ENCODE results near the gene KLHL36. TPM values are rescaled to one million over a fixed set of nuclear protein-coding genes. Genes with fewer than 3 reads are reported as not detected.

The KLHL36 gene
- total and polyA plus RNA-seq, 8 donors = 23.8 to 50.9 (median 28.3) TPM

- Histone ChIP-seq H3K4me3 (peak overlapping the region; percentile 93 to 98), H3K9me3 (no peaks in the 10 kb centered on the region), H3K27ac (peak overlapping the region; percentile 77 to 85), H3K27me3 (no peaks in the 10 kb centered on the region), H3K4me1 (peaks cover 9 to 51% of the 10 kb centered on the region in 2 donors), H3K36me3 (no peaks in the 10 kb centered on the region)
- peak; percentile 62 for ATAC-seq
- intact Hi-C loops (cut with DNase I) = no loop called here
- no peak for TF ChIP-seq CTCF (IDR thresholded peaks at IDR 0.05)
- peak in 1 of 4 donors; percentile 24 for DNase-seq
These were observed 52.4 kb downstream of the KLHL36 start for GRCh38 chr16:84700446-84701300.

DNA sequence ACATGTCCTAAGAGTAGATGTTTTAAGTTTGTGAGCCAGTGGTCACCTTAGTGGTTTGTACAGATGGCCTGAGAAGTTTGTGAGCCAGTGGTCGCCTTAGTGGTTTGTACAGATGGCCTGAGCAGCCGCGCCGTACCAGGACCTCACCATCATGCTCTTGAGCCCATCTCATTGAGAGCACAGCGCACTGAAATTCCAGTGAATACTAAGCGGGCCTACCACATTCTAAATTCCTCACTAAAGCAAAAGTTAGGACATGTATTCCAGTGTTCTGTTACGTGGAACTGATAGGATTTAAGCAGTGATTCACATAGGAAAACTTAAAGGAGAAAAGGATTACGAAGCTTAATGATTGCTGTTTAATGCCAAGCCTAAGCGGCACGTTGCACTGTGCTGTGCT lies 55.4 kb downstream of the KLHL36 start:
- no peak for ATAC-seq
- intact Hi-C loops (cut with DNase I) = no loop called here
- H3K27me3 ChIP-seq = no peaks in the 10 kb centered on the region
- no peaks in the 10 kb centered on the region for H3K9me3 ChIP-seq
- no peak overlapping the region for H3K27ac ChIP-seq
- DNase-seq = no peak
- H3K4me1 ChIP-seq = peaks cover 9 to 73% of the 10 kb centered on the region in 2 donors
- H3K36me3 ChIP-seq = no peaks in the 10 kb centered on the region
- no peak overlapping the region for H3K4me3 ChIP-seq
- no peak for TF ChIP-seq CTCF (IDR thresholded peaks at IDR 0.05)

DNA sequence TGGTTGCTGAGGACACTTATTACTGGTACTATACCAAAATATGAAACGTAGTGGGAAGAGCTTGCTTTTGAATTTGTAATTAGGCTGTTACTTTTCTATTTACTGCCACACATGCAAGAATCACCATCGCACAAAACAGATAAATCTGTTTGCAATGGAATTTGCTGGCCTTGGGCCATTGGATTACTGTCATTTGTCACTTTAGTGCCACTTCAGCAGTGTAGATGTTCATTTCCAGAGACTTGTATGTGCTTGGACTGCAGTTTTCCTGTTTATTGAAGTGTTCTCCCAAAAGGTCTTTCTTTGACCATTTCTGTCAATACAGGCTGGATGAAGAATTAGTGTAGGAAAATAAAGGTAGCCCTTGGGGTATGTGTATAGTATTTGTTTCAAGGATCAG lies 55.9 kb downstream of the KLHL36 start:
- peaks cover 9 to 70% of the 10 kb centered on the region in 2 donors for H3K4me1 ChIP-seq
- no peak for ATAC-seq
- H3K36me3 ChIP-seq = no peaks in the 10 kb centered on the region
- intact Hi-C loops (cut with DNase I) = no loop called here
- H3K9me3 ChIP-seq = no peaks in the 10 kb centered on the region
- no peak overlapping the region for H3K27ac ChIP-seq
- no peaks in the 10 kb centered on the region for H3K27me3 ChIP-seq
- TF ChIP-seq CTCF (IDR thresholded peaks at IDR 0.05) = no peak
- DNase-seq = no peak
- H3K4me3 ChIP-seq = no peak overlapping the region

GRCh38 chr16:84706856-84707255 lies 58.5 kb downstream of the KLHL36 start:
- Histone ChIP-seq H3K36me3 (no peaks in the 10 kb centered on the region), H3K9me3 (no peaks in the 10 kb centered on the region)
- DNase-seq = no peak

More at GRCh38 chr16:84706856-84707255, 58.5 kb downstream of the KLHL36 start:
- no peak for ATAC-seq
- Histone ChIP-seq H3K27me3 (no peaks in the 10 kb centered on the region), H3K4me1 (peaks cover 0 to 54% of the 10 kb centered on the region in 2 donors), H3K4me3 (no peak overlapping the region), H3K27ac (no peak overlapping the region)
- intact Hi-C loops (cut with DNase I) = no loop called here
- TF ChIP-seq CTCF (IDR thresholded peaks at IDR 0.05) = no peak
